OCI-LY3 (cell line): ENCODE measurements around the gene HIVEP3.

Experiments
- H2AFZ ChIP-seq: fragments of 200-600, 300-600 bp; shearing (Covaris generic); 2 replicates; pipeline ENCODE4 v1.6.0; 2014; ENCODE audit warnings: antibody characterized with exemption, low read depth, low read length
- H3K27ac ChIP-seq: fragments of 200-600, 300-600 bp; sonication (generic); 2 replicates; pipeline ENCODE4 v1.5.1; 2014; ENCODE audit warnings: mild to moderate bottlenecking, low read length, moderate library complexity, mixed read lengths
- H3K27me3 ChIP-seq: fragments of 200-600, 300-600 bp; sonication (generic); 2 replicates; pipeline ENCODE4 v1.6.1; 2014; ENCODE audit warnings: low read depth, low read length, mixed read lengths
- H3K36me3 ChIP-seq: fragments of 200-600, 300-600 bp; sonication (generic); replicated peaks from 2 replicates; pipeline ENCODE3; 2014; ENCODE audit warnings: low read depth, low read length, mixed read lengths
- H3K4me1 ChIP-seq: fragments of 300-600, 200-600 bp; sonication (generic); 2 replicates; pipeline ENCODE4 v1.6.1; 2014; ENCODE audit warnings: low read length, mixed read lengths
- H3K4me2 ChIP-seq: fragments of 200-600, 300-600 bp; sonication (generic); 2 replicates; pipeline ENCODE4 v1.6.1; 2014; ENCODE audit warnings: low read length, mixed read lengths
- H3K4me3 ChIP-seq: fragments of 300-600, 200-600 bp; sonication (generic); 2 replicates; pipeline ENCODE4 v1.5.1; 2014; ENCODE audit warnings: antibody characterized with exemption, mild to moderate bottlenecking, low read length, moderate library complexity
- H3K79me2 ChIP-seq: fragments of 300-600, 200-600 bp; shearing (Covaris generic); 2 replicates; pipeline ENCODE4 v1.6.1; 2014; ENCODE audit warnings: mild to moderate bottlenecking, low read length, mixed read lengths
- H3K9ac ChIP-seq: fragments of 300-600, 200-600 bp; shearing (Covaris generic); 2 replicates; pipeline ENCODE4 v1.6.0; 2014; ENCODE audit warnings: mild to moderate bottlenecking, low read length, moderate library complexity
- H3K9me3 ChIP-seq: fragments of 200-600, 300-600 bp; shearing (Covaris generic); 2 replicates; pipeline ENCODE4 v1.6.1; 2014; ENCODE audit warnings: low read length, mixed read lengths; ENCODE audit not compliant: insufficient read depth
- H4K20me1 ChIP-seq: fragments of 200-600, 300-600 bp; sonication (generic); 2 replicates; pipeline ENCODE4 v1.6.1; 2016; ENCODE audit warnings: low read length, mixed read lengths; ENCODE audit not compliant: insufficient read depth
- CTCF ChIP-seq: fragments of 200-600, 300-600 bp; sonication (generic); IDR thresholded peaks from 2 replicates; pipeline ENCODE4 v1.5.1; 2014; ENCODE audit warnings: antibody characterized with exemption, low read length, low read depth
- EZH2phosphoT487 ChIP-seq: fragments of 200-600 bp; shearing (Covaris generic); IDR thresholded peaks from 2 replicates; pipeline ENCODE4 v1.6.1; 2018; ENCODE audit warnings: antibody characterized with exemption, mixed run types, low read depth

HIVEP3 gene

DNA sequence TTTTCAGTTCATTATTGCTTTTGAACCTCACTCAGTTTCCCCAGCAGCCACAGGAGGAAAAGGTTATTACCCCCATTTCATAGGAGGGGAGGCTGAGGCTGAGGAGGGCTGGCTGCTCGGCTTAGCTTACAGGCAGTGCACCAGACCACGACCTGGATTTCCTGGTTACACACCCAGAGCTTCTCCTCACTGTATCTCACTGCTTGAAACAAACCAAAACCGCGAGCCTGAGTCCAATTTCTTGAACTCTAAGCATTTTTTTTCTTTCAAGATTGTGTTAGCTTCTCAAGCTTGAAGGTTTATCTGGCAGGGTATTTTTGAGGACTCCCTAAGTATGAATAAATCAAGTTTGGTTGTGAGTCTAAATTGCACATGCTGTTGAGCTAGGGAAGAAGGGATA is 245.3 kb downstream of the HIVEP3 start:
- no peaks in the 10 kb centered on the region for H3K36me3 ChIP-seq
- H3K79me2 ChIP-seq: 0 out of 2 replicates have a peak, but pooled peaks cover 3% of the 10 kb centered on the region
- H3K4me3 ChIP-seq: peak overlapping the region; percentile 46
- H3K27me3 ChIP-seq: no peaks in the 10 kb centered on the region
- peaks cover 67% of the 10 kb centered on the region for H3K4me1 ChIP-seq
- peak overlapping the region; percentile 87 for H3K27ac ChIP-seq
- peak overlapping the region; percentile 65 for H3K4me2 ChIP-seq
- no peak overlapping the region for H2AFZ ChIP-seq
- no peak for TF ChIP-seq CTCF
- H3K9ac ChIP-seq: peak overlapping the region; percentile 72
- no peaks in the 10 kb centered on the region for H4K20me1 ChIP-seq
- no peaks in the 10 kb centered on the region for H3K9me3 ChIP-seq

DNA sequence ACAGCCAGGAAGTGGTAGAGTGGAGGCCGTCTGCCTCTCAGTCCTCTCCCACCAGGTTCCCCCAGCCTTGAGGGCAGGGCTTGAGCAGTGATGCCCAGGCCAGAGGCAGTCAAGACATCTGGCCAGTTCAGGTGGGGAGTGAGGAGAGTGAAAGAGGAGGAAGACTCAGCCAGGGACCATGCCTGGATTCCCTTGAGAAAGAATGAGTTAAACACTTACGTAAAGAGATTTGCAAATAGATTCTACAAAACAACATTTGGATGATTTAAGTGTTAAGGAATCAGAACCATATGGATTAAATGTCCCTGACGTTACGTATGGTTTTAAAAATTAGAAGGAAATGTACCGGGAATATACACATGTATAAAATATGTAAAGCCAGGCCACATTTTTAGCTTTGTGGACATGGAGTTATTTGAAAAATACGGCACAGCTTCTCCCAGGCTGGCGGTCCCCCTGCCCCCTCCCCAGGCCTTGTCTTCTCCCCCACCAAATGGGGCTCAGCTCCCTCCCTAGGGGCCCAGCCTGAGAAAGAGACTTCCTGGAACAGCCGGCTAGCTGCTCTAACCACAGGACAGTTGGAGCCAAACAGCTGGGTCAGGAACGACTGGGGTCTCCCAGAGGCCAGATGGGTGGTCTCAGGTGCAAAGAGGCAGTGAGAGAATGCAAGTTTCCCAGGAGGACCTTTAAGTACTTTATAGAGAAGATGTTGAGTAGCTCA is 245.9 kb downstream of the HIVEP3 start:
- Histone ChIP-seq H3K4me1 (peaks cover 67% of the 10 kb centered on the region), H2AFZ (0 out of 2 replicates have a peak overlapping the region, but pooled peaks have one; percentile 45)

DNA sequence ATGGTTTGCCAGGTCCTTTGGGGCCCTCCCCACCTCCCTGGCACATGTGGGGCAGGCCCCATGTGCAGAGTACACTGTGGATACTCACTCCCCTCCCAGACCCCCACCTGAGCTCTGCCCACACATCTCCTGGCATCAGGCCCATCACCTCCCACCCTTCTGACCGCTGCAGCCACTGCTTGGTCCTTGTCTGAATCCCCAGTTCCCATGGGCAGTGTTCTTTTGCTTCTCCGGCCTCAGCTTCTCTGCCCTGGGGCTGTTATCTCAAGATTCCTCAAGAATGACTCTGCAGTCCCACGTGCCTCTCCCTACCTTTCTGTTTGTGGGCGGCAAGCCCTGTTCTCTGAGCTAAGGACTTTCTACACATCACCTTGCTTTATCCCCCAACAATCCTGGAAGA is 246.5 kb downstream of the HIVEP3 start:
- H2AFZ ChIP-seq: 0 out of 2 replicates have a peak overlapping the region, but pooled peaks have one; percentile 45
- H3K9ac ChIP-seq: peak overlapping the region; percentile 72
- H3K36me3 ChIP-seq: no peaks in the 10 kb centered on the region
- TF ChIP-seq CTCF (no peak), EZH2phosphoT487 (no peak)
- H3K4me3 ChIP-seq: no peak overlapping the region
- H3K9me3 ChIP-seq: no peaks in the 10 kb centered on the region
- H3K4me1 ChIP-seq: peaks cover 74% of the 10 kb centered on the region
- no peaks in the 10 kb centered on the region for H3K27me3 ChIP-seq
- peak overlapping the region; percentile 87 for H3K27ac ChIP-seq
- H3K4me2 ChIP-seq: peak overlapping the region; percentile 65; the same call in 1 of the 2 replicates
- H4K20me1 ChIP-seq: no peaks in the 10 kb centered on the region
- H3K79me2 ChIP-seq: 0 out of 2 replicates have a peak, but pooled peaks cover 3% of the 10 kb centered on the region

More for the DNA sequence above, 245.9 kb downstream of the HIVEP3 start:
- Histone ChIP-seq H3K27me3 (no peaks in the 10 kb centered on the region), H4K20me1 (no peaks in the 10 kb centered on the region), H3K9me3 (no peaks in the 10 kb centered on the region), H3K79me2 (0 out of 2 replicates have a peak, but pooled peaks cover 3% of the 10 kb centered on the region), H3K36me3 (no peaks in the 10 kb centered on the region), H3K4me3 (peak overlapping the region; percentile 46; the same call in 1 of the 2 replicates), H3K27ac (peak overlapping the region; percentile 87), H3K4me2 (peak overlapping the region; percentile 65), H3K9ac (peak overlapping the region; percentile 72)
- TF ChIP-seq CTCF (no peak), EZH2phosphoT487 (no peak)

GRCh38 chr1:41671116-41671755 is 247.5 kb downstream of the HIVEP3 start:
- no peaks in the 10 kb centered on the region for H3K36me3 ChIP-seq
- H3K79me2 ChIP-seq: peaks cover 7% of the 10 kb centered on the region
- H3K4me2 ChIP-seq: no peak overlapping the region
- H3K27me3 ChIP-seq: no peaks in the 10 kb centered on the region
- no peak overlapping the region for H3K4me3 ChIP-seq
- peaks cover 83% of the 10 kb centered on the region for H3K4me1 ChIP-seq
- H2AFZ ChIP-seq: no peak overlapping the region
- TF ChIP-seq EZH2phosphoT487: no peak
- no peak for TF ChIP-seq CTCF
- H4K20me1 ChIP-seq: no peaks in the 10 kb centered on the region
- no peaks in the 10 kb centered on the region for H3K9me3 ChIP-seq
- H3K9ac ChIP-seq: no peak overlapping the region
- H3K27ac ChIP-seq: no peak overlapping the region
